Stimulated activated naive CD4-positive, alpha-beta T cell (primary cell): ENCODE results near the gene MC1R.
"Not testable (repeated sequence)": the region's sequence is repeated elsewhere in the genome, so short reads cannot be mapped to it uniquely, and the experiment has no call there.

Source experiments
- DNase-seq, 6 experiments: peaks; one replicate each; lab custom pipeline; 2025; lab: John Stamatoyannopoulos, UW

Gene MC1R

GRCh38 chr16:89918453-89919347 lies at the start of gene MC1R:
Gene MC1R, plus strand, starts transcription at chr16:89918862. Its CDS starts 397 bp downstream, at chr16:89919259.
- DNase-seq: peak in 2 of 6 experiments; percentile 23 to 42

- DNase-seq: no peak
These were observed 48.8 kb upstream of the MC1R start for GRCh38 chr16:89869911-89870310.

- no peak for DNase-seq
These were observed 48.2 kb upstream of the MC1R start for GRCh38 chr16:89870440-89870839.

GRCh38 chr16:89871895-89872294 lies 46.8 kb upstream of the MC1R start:
- DNase-seq: no peak

GRCh38 chr16:89873109-89873971 lies 45.3 kb upstream of the MC1R start, which contains the start of gene TCF25:
Gene TCF25, plus strand, starts transcription at chr16:89873592. Its CDS starts 76 bp downstream, at chr16:89873668.
- DNase-seq: peak; percentile 80 to 92 (median 90)

- DNase-seq: peak; percentile 90 to 96 (median 94)
These were observed 44.5 kb upstream of the MC1R start for GRCh38 chr16:89873972-89874689.

- not testable (repeated sequence) for DNase-seq
These were observed 39.5 kb upstream of the MC1R start for GRCh38 chr16:89879123-89879522.

- DNase-seq: no peak
These were observed 37.9 kb upstream of the MC1R start for GRCh38 chr16:89880477-89881367.

GRCh38 chr16:89881368-89881730 lies 37.3 kb upstream of the MC1R start:
- DNase-seq: no peak

GRCh38 chr16:89883346-89884040 lies 35.2 kb upstream of the MC1R start:
- no peak for DNase-seq

- no peak for DNase-seq
These were observed 34.6 kb upstream of the MC1R start for GRCh38 chr16:89884041-89884421.

GRCh38 chr16:89887243-89887642 lies 31.4 kb upstream of the MC1R start:
- no peak for DNase-seq

- DNase-seq: no peak
These were observed 28.5 kb upstream of the MC1R start for GRCh38 chr16:89890200-89890599.

- DNase-seq: no peak
These were observed 27.6 kb upstream of the MC1R start for GRCh38 chr16:89890886-89891657.

GRCh38 chr16:89892055-89892630 lies 26.5 kb upstream of the MC1R start:
- DNase-seq: no peak

GRCh38 chr16:89892635-89893034 lies 26.0 kb upstream of the MC1R start:
- no peak for DNase-seq

GRCh38 chr16:89893642-89894548 lies 24.8 kb upstream of the MC1R start:
- no peak for DNase-seq
